HL-60 (cell line): ENCODE data around the gene KIAA0040.
A peak's percentile ranks its signal among the peaks of the same experiment; 100 is the strongest.

Experiments used
- DNase-seq, 2 experiments: peaks; one replicate each; pipeline ENCODE4 v3.0.0-alpha.2; 2010 to 2020; ENCODE audit warnings: low read depth in 1 of 2, low spot score in 1 of 2
- H3K27ac ChIP-seq: fragments of 250-450 bp; sonication (Bioruptor Pico); replicated peaks from 2 replicates; pipeline ENCODE4 v1.5.1; 2020; ENCODE audit warnings: mild to moderate bottlenecking, moderate library complexity
- H3K27me3 ChIP-seq: fragments of 250-450 bp; sonication (Bioruptor Pico); 2 replicates; pipeline ENCODE4 v1.5.1; 2021; ENCODE audit warnings: mild to moderate bottlenecking, moderate library complexity; ENCODE audit not compliant: insufficient read depth, poor library complexity, severe bottlenecking
- H3K4me3 ChIP-seq: replicated peaks from 2 replicates; pipeline ENCODE4 v1.5.1; 2011; ENCODE audit warnings: mild to moderate bottlenecking, control low read depth, low read length; ENCODE audit not compliant: insufficient read depth
- GABPA ChIP-seq: IDR thresholded peaks from 2 replicates; pipeline ENCODE4 v1.6.1; 2012; ENCODE audit warnings: low read depth
- POLR2AphosphoS5 ChIP-seq: IDR thresholded peaks from 2 replicates; pipeline ENCODE4 v1.6.1; 2012; ENCODE audit warnings: low read depth
- SPI1 ChIP-seq: IDR thresholded peaks from 2 replicates; pipeline ENCODE4 v1.6.1; 2012; ENCODE audit warnings: low read depth, mild to moderate bottlenecking, borderline replicate concordance
- TF ChIP-seq, protein P1 (sequence below): IDR thresholded peaks from 2 replicates; pipeline ENCODE4 v1.6.1; 2012; ENCODE audit warnings: low read depth; ENCODE audit not compliant: insufficient replicate concordance
- TF ChIP-seq, protein P2 (sequence below): IDR thresholded peaks from one replicate; pipeline ENCODE4 v1.5.1; 2011; ENCODE audit warnings: low read length, control low read depth, inconsistent platforms; ENCODE audit not compliant: insufficient read depth

KIAA0040 gene

DNA sequence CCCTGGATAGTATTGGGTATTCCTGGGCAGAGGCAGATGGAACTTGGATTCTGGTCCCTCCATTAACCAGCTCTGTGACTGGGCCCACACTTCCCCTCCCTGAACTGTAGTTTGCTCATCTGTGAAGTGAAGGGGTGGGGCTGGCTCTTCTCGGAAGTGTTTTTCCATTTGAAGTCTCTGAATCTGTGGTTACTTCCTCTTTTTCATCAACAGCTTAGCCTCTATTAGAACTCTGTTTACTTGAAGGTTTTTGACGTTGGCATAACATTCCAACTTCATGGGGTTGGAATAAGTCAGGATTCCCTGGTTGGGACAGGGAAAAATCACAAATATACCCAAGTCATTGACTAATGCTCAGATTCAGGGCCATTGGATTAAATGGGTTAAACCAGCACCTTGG is 3.6 kb downstream of the KIAA0040 start:
- Histone ChIP-seq H3K4me3 (no peak overlapping the region), H3K27me3 (no peaks in the 10 kb centered on the region), H3K27ac (no peak overlapping the region)
- peak in 1 of 2 experiments; percentile 74 for DNase-seq
- TF ChIP-seq POLR2AphosphoS5 (no peak), SPI1 (peak; percentile 81)
- TF ChIP-seq, protein P1, sequence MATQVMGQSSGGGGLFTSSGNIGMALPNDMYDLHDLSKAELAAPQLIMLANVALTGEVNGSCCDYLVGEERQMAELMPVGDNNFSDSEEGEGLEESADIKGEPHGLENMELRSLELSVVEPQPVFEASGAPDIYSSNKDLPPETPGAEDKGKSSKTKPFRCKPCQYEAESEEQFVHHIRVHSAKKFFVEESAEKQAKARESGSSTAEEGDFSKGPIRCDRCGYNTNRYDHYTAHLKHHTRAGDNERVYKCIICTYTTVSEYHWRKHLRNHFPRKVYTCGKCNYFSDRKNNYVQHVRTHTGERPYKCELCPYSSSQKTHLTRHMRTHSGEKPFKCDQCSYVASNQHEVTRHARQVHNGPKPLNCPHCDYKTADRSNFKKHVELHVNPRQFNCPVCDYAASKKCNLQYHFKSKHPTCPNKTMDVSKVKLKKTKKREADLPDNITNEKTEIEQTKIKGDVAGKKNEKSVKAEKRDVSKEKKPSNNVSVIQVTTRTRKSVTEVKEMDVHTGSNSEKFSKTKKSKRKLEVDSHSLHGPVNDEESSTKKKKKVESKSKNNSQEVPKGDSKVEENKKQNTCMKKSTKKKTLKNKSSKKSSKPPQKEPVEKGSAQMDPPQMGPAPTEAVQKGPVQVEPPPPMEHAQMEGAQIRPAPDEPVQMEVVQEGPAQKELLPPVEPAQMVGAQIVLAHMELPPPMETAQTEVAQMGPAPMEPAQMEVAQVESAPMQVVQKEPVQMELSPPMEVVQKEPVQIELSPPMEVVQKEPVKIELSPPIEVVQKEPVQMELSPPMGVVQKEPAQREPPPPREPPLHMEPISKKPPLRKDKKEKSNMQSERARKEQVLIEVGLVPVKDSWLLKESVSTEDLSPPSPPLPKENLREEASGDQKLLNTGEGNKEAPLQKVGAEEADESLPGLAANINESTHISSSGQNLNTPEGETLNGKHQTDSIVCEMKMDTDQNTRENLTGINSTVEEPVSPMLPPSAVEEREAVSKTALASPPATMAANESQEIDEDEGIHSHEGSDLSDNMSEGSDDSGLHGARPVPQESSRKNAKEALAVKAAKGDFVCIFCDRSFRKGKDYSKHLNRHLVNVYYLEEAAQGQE = no peak

DNA sequence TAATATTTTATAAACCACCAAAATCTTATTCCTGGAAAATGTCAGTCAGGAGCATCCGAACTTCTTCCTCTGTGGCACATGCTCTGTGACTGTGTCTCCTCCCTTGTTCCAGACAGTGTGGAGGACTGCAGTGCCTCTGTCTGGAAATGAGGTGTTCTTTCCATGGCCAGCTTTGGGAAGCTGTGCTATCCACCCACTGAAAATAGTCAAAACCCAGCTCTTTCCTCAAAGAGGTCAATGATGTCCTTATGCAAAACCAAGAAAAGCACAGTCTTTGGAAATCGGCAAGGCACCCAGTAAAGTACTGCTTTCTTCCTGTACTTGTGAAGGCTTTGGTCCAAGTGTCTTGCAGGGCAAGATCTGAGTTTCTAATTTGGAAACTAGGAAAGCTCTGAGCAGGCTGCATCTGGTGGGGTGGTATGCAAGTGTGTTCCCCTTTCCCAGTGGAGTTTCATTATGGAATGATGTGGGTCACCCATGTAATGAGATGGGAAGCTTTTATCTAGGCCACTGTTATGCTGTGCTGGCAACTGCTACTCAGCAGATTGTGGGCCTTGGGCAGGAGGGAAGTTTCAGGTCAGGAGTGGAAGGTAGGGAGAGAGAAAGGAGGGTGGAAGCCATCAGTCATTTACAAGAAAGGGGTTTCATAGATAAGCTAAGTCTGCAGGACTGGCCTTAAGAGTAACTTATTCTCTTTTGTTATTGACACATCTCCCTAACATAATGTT is 6.0 kb downstream of the KIAA0040 start:
- H3K27me3 ChIP-seq = peaks cover 4% of the 10 kb centered on the region
- H3K4me3 ChIP-seq = no peak overlapping the region
- TF ChIP-seq GABPA (no peak), SPI1 (no peak), POLR2AphosphoS5 (no peak)
- TF ChIP-seq, protein P2, sequence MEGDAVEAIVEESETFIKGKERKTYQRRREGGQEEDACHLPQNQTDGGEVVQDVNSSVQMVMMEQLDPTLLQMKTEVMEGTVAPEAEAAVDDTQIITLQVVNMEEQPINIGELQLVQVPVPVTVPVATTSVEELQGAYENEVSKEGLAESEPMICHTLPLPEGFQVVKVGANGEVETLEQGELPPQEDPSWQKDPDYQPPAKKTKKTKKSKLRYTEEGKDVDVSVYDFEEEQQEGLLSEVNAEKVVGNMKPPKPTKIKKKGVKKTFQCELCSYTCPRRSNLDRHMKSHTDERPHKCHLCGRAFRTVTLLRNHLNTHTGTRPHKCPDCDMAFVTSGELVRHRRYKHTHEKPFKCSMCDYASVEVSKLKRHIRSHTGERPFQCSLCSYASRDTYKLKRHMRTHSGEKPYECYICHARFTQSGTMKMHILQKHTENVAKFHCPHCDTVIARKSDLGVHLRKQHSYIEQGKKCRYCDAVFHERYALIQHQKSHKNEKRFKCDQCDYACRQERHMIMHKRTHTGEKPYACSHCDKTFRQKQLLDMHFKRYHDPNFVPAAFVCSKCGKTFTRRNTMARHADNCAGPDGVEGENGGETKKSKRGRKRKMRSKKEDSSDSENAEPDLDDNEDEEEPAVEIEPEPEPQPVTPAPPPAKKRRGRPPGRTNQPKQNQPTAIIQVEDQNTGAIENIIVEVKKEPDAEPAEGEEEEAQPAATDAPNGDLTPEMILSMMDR = no peak
- TF ChIP-seq, protein P1 = no peak
- H3K27ac ChIP-seq = no peak overlapping the region
- no peak for DNase-seq

DNA sequence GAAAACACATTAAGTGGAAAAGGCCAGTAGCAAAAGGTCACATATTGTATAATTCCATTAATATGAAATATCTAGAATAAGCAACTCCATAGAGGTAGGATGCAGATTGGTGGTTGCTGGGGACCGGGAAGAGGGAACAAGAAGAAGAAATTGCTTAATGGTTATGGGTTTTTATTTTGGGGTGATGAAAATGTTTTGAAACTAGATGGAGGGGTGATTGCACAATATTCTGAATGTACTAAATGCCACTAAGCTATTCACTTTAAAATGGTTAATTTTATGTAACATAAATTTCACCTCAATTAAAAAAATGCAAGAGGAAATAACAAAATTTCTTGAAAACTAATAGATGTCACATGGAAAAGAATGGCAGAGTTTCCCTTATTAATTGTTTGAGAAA is 6.7 kb downstream of the KIAA0040 start:
- Histone ChIP-seq H3K4me3 (no peak overlapping the region), H3K27ac (no peak overlapping the region), H3K27me3 (peaks cover 4% of the 10 kb centered on the region)
- peak in 1 of 2 experiments; percentile 63 for DNase-seq
- TF ChIP-seq, protein P2 = no peak
- TF ChIP-seq, protein P1 = no peak
- no peak for TF ChIP-seq GABPA
- no peak for TF ChIP-seq SPI1
- no peak for TF ChIP-seq POLR2AphosphoS5
